Fibroblast of skin of scalp (primary cell): ENCODE results near the gene TERB2.
A peak's percentile ranks its signal among the peaks of the same experiment; 100 is the strongest.
"Not testable (repeated sequence)": the region's sequence is repeated elsewhere in the genome, so short reads cannot be mapped to it uniquely, and the experiment has no call there.

Experiments used
- DNase-seq: peaks from one replicate; pipeline ENCODE4 v3.0.0-alpha.2; 2013

Gene TERB2

DNA sequence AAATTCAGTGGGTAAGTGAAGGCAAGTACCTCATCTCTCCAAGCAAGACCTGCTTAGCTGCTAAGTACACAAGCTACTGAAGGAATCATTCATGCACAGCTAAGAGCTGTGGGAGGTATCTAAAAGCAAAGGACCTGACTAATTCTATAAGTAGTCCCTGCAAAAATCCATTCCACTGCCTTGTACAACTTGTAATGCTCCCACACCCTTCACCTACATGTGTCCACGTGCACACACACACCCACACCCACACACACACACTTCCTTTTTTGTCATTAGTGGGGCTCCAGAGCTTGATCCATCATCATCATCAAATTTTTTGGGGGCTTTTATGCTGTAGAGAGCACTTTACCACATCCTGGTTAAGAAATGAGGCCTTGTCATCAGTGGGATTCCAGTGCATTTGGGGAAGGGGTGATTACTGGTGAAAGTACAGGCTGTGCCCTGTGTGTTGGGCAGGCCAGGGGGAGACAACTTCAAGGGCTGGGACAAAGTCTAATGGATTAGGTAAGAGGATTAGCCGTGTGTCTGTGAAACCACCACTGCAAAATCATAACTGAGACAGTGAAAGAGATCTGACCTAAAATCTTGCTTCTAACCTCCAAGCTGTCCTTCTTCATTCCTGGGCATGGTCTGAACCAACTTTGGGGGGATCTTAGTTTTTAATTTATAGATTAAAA lies 47.4 kb downstream of the TERB2 start:
- DNase-seq = not testable (repeated sequence)

DNA sequence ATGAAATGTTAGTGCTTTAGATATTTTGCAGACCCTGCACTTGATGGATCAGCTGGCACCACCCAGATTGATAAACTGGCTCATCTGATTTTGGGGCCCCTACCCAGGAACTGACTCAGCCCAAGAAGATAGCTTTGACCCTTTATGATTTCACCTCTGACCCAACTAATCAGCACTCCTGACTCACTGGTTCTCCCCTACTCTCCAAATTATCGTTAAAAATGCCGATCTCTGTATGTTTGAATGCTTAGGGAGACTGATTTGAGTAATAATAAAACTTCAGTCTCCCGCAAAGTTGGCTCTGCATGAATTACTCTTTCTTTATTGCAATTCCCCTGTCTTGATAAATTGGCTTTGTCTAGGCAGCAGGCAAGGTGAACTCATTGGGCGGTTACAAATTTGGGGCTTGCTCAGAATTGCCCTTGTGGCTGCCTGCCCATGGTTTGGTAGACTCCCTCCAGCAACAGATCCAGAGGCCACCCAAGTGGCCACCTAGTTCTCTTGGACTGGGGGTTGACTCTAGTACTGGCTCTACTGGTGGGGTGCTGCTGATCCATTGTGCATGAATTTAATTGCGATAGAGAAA lies 48.2 kb downstream of the TERB2 start:
- not testable (repeated sequence) for DNase-seq

DNA sequence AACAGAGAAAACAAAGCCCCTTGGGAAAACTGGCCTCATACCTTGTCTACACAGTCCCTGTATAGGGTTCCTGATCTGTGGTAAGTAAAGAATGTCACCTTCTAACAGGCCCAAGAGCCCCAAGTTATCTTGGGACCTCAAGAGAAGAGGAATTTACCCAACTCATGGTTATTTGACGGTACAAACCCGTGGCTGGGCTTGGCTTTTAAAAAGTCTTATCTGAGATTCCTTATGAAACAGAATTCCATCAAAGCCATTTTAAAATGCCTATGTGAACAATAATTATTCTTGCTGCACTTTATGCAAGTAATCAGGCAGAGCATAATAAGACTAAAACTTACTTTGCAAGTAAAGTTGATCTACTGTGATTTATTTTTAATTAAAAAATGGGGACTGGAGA lies 52.6 kb downstream of the TERB2 start:
- DNase-seq = no peak

DNA sequence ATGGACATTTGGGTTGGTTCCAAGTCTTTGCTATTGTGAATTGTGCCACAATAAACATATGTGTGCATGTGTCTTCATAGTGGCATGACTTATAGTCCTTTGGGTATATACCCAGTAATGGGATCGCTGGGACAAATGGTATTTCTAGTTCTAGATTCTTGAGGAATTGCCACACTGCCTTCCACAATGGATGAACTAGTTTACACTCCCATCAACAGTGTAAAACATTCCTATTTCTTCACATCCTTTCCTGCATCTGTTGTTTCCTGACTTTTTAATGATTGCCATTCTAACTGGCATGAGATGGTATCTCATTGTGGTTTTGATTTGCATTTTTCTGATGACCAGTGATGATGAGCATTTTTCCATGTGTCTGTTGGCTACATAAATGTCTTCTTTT lies 58.6 kb downstream of the TERB2 start:
- DNase-seq = not testable (repeated sequence)

DNA sequence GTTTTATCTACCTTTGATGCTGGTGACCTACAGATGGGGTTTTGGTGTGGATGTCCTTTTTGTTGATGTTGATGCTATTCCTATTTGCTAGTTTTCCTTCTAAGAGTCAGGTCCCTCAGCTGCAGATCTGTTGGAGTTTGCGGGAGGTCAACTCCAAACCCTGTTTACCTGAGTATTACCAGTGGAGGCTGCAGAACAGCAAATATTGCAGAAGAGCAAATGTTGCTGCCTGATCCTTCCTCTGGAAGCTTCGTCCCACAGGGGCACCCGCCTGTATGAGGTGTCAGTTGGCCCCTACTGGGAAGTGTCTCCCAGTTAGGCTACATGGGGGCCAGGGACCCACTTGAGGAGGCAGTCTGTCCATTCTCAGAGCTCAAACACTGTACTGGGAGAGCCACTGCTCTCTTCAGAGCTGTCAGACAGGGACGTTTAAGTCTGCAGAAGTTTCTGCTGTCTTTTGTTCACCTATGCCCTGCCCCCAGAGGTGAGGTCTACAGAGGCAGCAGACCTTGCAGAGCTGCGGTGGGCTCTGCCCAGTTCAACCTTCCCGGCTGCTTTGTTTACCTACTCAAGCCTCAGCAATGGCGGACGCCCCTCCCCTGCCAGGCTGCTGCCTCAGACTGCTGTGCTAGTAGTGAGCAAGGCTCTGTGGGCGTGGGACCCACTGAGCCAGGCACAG lies 63.9 kb downstream of the TERB2 start:
- DNase-seq = not testable (repeated sequence)

DNA sequence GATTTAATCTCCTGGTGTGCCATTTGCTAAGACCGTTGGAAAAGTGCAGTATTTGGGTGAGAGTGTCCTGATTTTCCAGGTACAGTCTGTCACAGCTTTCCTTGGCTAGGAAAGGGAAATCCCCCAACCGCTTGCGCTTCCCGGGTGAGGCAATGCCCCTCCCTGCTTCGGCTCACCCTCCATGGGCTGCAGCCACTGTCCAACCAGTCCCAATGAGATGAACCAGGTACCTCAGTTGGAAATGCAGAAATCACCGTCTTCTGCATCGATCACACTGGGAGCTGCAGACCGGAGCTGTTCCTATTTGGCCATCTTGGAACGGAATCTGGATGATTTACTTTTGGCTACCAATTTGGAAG lies 64.4 kb downstream of the TERB2 start:
- DNase-seq = not testable (repeated sequence)

DNA sequence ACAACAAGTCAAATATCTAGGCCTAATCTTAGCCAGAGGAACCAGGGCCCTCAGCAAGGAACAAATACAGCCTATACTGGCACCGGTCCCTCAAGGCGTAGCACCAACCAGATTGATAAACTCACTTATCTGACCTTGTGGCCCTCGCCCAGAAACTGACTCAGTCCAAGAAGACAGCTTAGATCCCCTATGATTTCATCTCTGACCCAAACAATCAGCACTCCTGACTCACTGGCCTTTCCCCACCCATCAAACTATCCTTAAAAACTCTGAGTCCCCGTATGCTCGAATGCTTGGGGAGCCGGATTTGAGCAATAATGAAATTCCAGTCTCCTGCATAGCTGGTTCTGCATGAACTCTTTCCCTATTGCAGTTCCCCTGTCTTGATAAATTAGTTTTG lies 64.9 kb downstream of the TERB2 start:
- DNase-seq = no peak

DNA sequence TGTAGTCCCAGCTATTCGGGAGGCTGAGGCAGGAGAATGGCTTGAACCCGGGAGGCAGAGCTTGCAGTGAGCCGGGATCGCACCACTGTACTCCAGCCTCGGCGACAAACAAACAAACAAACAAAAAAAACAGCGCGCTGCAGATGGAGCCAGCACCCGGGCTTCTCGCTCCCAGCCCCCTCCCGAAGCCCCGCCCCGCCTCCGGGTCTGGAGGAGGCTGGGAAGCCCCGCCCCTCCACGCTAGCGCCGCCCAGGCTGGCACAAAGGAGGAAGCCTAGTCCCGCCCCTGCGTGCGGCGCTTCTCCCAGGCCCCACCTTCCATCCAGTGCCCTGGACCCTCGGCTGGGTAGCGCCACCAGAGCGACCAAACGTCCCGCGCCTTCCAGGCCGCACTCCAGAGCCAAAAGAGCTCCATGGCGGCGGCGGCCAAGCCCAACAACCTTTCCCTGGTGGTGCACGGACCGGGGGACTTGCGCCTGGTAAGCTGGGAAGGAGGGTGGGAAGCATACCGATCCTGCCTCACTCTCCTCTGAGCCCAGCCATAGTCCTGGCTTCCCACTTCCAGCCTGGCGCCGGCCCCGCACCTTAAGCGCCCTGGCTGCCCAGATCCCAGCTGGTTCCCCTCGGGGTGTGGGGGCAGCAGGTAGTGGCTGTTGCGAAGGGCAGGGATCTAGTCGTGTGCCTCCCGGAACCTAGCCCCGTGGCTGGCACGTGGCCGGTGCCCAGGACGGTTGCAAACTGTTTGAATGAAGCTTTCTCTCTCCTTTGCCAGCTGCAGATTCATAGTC lies 66.6 kb downstream of the TERB2 start, which contains the start of gene SORD:
TSS of gene SORD (plus strand) at position 325 of the 788 bp plus-strand sequence. CDS start at position 414, 89 bp downstream.
- peak; percentile 85 for DNase-seq

DNA sequence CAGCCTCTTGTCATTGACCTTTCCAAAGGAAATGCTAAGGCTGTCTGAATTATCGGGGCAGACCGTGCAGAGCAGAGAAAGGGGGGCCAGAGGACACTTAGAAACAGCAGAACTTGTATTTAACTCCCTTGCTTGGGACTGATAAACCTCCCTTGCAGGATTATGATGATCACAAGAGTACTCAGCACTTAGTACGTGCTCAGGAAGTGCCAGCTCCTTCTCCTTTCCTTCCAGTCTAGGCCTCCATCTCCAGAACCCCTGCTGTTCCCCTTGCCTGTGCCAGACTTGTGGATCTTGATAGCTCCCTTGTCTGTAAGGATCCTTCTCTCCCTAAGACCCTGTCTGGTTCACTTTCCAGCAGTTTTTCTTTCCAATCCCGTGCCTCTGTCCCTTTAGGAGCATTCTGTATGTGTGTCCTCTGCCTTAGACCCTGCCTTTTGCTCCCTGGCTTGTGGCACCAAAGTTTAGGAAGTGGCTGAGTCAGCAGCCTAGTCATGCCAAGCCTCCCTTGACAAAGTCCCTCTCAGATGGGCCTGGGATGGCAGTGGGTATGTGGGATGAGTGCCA lies 67.3 kb downstream of the TERB2 start:
- peak; percentile 13 for DNase-seq

DNA sequence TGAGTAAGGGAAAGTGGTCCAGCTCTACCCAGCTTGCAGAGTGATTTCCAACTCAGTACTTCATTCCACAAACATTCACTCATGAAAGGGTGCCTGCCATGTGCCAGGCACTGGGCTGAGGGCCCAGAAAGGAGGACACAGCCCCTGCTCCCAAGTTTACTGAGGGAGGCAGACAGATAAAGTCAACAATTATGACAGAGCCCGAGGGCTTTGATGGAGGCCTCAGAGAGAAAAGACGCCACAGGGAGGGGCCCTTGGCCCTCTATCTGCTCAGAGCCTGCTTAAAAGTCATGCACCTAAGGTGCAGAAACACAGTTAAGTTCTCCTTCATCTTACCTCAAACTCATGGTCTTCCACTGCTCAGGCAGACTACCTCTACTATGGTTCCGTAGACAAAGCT lies 68.2 kb downstream of the TERB2 start:
- DNase-seq = not testable (repeated sequence)

DNA sequence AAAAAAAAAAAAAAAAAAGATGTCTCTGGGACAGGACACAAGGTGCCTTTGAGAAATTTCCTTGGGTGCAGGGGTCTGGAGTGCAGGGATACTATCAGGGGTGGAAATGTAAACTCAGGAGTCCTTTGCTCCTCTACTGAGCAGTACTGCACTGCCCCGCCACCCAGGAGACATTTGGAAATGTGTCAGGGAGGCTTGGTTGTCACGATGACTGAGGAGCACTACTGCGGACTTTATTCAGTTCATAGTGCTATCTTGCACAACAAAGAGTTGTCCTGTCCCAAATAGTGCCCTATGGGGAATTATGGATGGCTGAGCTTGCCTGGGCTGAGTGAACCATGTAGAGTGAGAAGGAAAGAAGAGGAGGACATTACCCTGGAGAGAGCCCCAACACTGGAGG lies 69.1 kb downstream of the TERB2 start:
- not testable (repeated sequence) for DNase-seq

DNA sequence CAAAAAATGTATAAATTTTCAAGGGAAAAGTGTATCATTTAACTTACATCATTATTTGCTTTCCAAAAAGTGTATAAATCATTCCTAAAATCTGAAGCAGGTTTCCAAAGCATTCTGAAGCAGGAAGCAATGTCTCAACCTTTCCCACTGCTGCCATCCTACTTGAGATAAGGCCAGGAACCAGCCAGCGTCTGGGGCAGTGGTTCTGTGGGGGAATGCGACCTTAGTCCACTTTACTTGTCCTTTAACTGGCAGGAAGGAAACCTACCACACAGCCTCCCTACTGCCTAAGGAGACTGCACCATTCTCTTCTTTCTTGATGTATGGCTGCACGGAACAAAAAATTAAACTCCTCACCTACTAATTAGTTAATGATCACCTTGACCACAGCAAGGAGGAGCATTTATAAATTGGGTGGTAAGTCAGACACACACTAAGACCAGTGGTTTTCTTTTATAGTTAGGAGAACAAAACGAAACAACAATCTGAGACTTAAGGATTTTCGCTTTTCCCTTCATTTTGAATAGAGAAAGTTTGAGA lies 70.2 kb downstream of the TERB2 start:
- no peak for DNase-seq

DNA sequence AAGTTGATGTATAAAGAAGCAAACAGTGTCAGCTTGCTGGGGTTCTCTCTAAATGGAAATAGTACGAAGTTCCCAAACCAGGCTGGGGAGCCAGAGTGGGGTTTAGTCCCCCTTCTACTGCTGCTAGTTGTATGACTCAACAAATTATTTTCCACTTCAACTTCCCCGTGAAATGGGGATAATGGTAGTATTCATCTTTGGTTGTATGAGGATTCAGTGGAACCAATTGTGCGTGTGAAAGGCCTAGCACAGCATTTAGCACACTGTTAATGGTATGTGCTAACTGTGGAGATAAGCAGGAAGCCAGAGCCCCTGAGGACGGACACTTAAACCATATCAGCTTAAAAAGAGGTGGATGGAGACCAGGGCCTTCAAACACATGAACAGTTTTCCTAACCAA lies 70.7 kb downstream of the TERB2 start:
- DNase-seq = no peak
